HepG2 (cell line): ENCODE results near the gene TICAM2. TPM values are rescaled to one million over a fixed set of nuclear protein-coding genes. Genes with fewer than 3 reads are reported as not detected.

ENCODE experiments used
- CC2D1A ChIP-seq: sonication (generic); formaldehyde crosslinking; IDR thresholded peaks from 2 replicates; pipeline ENCODE4 v1.8.1; 2023; ENCODE audit warnings: mild to moderate bottlenecking, missing genetic modification reagents
- CCAR2 ChIP-seq: fragments of 200-400 bp; formaldehyde crosslinking; optimal IDR thresholded peaks from 2 replicates; pipeline ENCODE3; 2018; ENCODE audit warnings: low read depth, mild to moderate bottlenecking, low read length, moderate library complexity
- EED ChIP-seq: sonication (generic); formaldehyde crosslinking; IDR thresholded peaks from 2 replicates; pipeline ENCODE4 v1.5.0; 2020; ENCODE audit warnings: mild to moderate bottlenecking, missing genetic modification reagents
- ETV5 ChIP-seq: IDR thresholded peaks from 2 replicates; pipeline ENCODE4 v1.6.1; 2018; ENCODE audit warnings: missing biosample characterization, missing genetic modification reagents, inconsistent platforms, borderline replicate concordance
- GZF1 ChIP-seq: sonication (generic); formaldehyde crosslinking; IDR thresholded peaks from 2 replicates; pipeline ENCODE4 v1.5.1; 2020; ENCODE audit warnings: mild to moderate bottlenecking, missing genetic modification reagents
- PAXIP1 ChIP-seq: sonication (generic); formaldehyde crosslinking; conservative IDR thresholded peaks from 2 replicates; pipeline ENCODE4 v1.4.0; 2020; ENCODE audit warnings: mild to moderate bottlenecking, missing genetic modification reagents, moderate library complexity
- RBM22 ChIP-seq: fragments of 200-400 bp; formaldehyde crosslinking; optimal IDR thresholded peaks from 2 replicates; pipeline ENCODE3; 2017; ENCODE audit warnings: mild to moderate bottlenecking, low read length, moderate library complexity
- RORA ChIP-seq: sonication (generic); formaldehyde crosslinking; IDR thresholded peaks from 2 replicates; pipeline ENCODE4 v1.5.0; 2020; ENCODE audit warnings: mild to moderate bottlenecking, missing genetic modification reagents, moderate library complexity
- TP53 ChIP-seq: sonication (generic); formaldehyde crosslinking; conservative IDR thresholded peaks from 2 replicates; pipeline ENCODE4 v1.4.0; 2020; ENCODE audit warnings: missing genetic modification reagents
- USF2 ChIP-seq, 2 experiments: sonication (generic) in 1 of 2; formaldehyde crosslinking in 1 of 2; IDR thresholded peaks; 2 replicates each; pipeline versions ENCODE4 v1.5.1 to v1.6.1; 2011 to 2020; ENCODE audit warnings: borderline replicate concordance in 1 of 2, low read depth in 1 of 2, low read length in 1 of 2, mild to moderate bottlenecking in 1 of 2, missing genetic modification reagents in 1 of 2, moderate library complexity in 1 of 2
- ZBTB21 ChIP-seq: sonication (generic); formaldehyde crosslinking; IDR thresholded peaks from 2 replicates; pipeline ENCODE4 v1.4.0; 2020; ENCODE audit warnings: missing genetic modification reagents
- ZFP62 ChIP-seq: sonication (generic); formaldehyde crosslinking; IDR thresholded peaks from 2 replicates; pipeline ENCODE4 v1.4.0; 2020; ENCODE audit warnings: missing genetic modification reagents
- ZNF10 ChIP-seq: sonication (generic); formaldehyde crosslinking; IDR thresholded peaks from 2 replicates; pipeline ENCODE4 v1.4.0; 2020; ENCODE audit warnings: mild to moderate bottlenecking, low read depth, missing genetic modification reagents, borderline replicate concordance
- ZNF331 ChIP-seq: sonication (generic); formaldehyde crosslinking; IDR thresholded peaks from 2 replicates; pipeline ENCODE4 v1.4.0; 2020; ENCODE audit warnings: missing genetic modification reagents
- ZNF335 ChIP-seq: sonication (generic); formaldehyde crosslinking; IDR thresholded peaks from 2 replicates; pipeline ENCODE4 v1.4.0; 2020; ENCODE audit warnings: missing genetic modification reagents
- ZNF430 ChIP-seq: sonication (generic); formaldehyde crosslinking; IDR thresholded peaks from 2 replicates; pipeline ENCODE4 v1.9.0; 2021; ENCODE audit warnings: mild to moderate bottlenecking, missing genetic modification reagents
- ZNF441 ChIP-seq: sonication (generic); formaldehyde crosslinking; IDR thresholded peaks from 2 replicates; pipeline ENCODE4 v1.7.0; 2021; ENCODE audit warnings: missing genetic modification reagents, borderline replicate concordance
- ZNF460 ChIP-seq: sonication (generic); formaldehyde crosslinking; IDR thresholded peaks from 2 replicates; pipeline ENCODE4 v1.5.1; 2020; ENCODE audit warnings: missing genetic modification reagents, mild to moderate bottlenecking, borderline replicate concordance
- ZNF598 ChIP-seq: sonication (generic); formaldehyde crosslinking; IDR thresholded peaks from 2 replicates; pipeline ENCODE4 v1.5.1; 2020; ENCODE audit warnings: mild to moderate bottlenecking, missing genetic modification reagents, borderline replicate concordance
- ZNF607 ChIP-seq: sonication (generic); formaldehyde crosslinking; IDR thresholded peaks from 2 replicates; pipeline ENCODE4 v1.5.1; 2020; ENCODE audit warnings: missing genetic modification reagents, mild to moderate bottlenecking, borderline replicate concordance
- ZNF709 ChIP-seq: sonication (generic); formaldehyde crosslinking; IDR thresholded peaks from 2 replicates; pipeline ENCODE4 v1.5.0; 2020; ENCODE audit warnings: mild to moderate bottlenecking, missing genetic modification reagents
- ZNF75D ChIP-seq: sonication (generic); formaldehyde crosslinking; IDR thresholded peaks from 2 replicates; pipeline ENCODE4 v1.8.1; 2023; ENCODE audit warnings: missing genetic modification reagents, mild to moderate bottlenecking, borderline replicate concordance
- ZZZ3 ChIP-seq: sonication (generic); formaldehyde crosslinking; IDR thresholded peaks from 2 replicates; pipeline ENCODE4 v1.4.0; 2020; ENCODE audit warnings: missing genetic modification reagents, mild to moderate bottlenecking, borderline replicate concordance
- polyA plus RNA-seq, 8 experiments: library from polyadenylated mRNA; depleted of rRNA in 3 of 8; stranded (reverse) in 7 of 8; unstranded in 1 of 8; fragments of >200 nt; fragmentation: Illumina TruSeq in 4 of 8; extraction: Trizol in 4 of 8; gene quantifications; 2 replicates each; pipeline versions ENCODE4 v1.2.1 to v1.2.3, GENCODE V29; 2011 to 2016; ENCODE audit warnings: low read depth in 4 of 8, missing spikeins in 1 of 8, mixed read lengths in 1 of 8; ENCODE audit not compliant: insufficient read depth in 1 of 8
- total RNA-seq, 5 experiments: library from RNA; depleted of rRNA; stranded (reverse); fragments of >200 nt; fragmentation: Illumina TruSeq; extraction: Trizol; gene quantifications; 2 replicates each; pipeline ENCODE4 v1.2.3, GENCODE V29; 2016; ENCODE audit warnings: low read depth in 1 of 5

TICAM2 gene
- total and polyA plus RNA-seq, 2 of the 13 experiments (the other 11 are each of a cell fraction or from before 2014, with no cell fraction given): 0.04 TPM; not detected in 1

- TF ChIP-seq RORA: 0 out of 2 replicates have a peak, but pooled peaks have one; percentile 44
- peak; percentile 85; the same call in 1 of the 2 replicates for TF ChIP-seq ZNF441 (CRISPR knock-in tag)
- peak; percentile 4; the same call in 1 of the 2 replicates for TF ChIP-seq PAXIP1
- TF ChIP-seq ETV5: peak; percentile 78; the same call in 1 of the 2 replicates
- peak; percentile 78; the same call in 1 of the 2 replicates for TF ChIP-seq ZNF607 (CRISPR knock-in tag)
- peak; percentile 92; the same call in 1 of the 2 replicates for TF ChIP-seq EED (CRISPR knock-in tag)
- TF ChIP-seq ZNF335 (CRISPR knock-in tag): no peak; the same call in 1 of the 2 replicates
- peak; percentile 89 for TF ChIP-seq ZNF709
- no peak for TF ChIP-seq ZBTB21 (CRISPR knock-in tag)
- 0 out of 2 replicates have a peak, but pooled peaks have one; percentile 25 for TF ChIP-seq TP53 (CRISPR knock-in tag)
- TF ChIP-seq CCAR2: no peak
- TF ChIP-seq ZNF75D (CRISPR knock-in tag): no peak
- no peak for TF ChIP-seq ZNF10 (CRISPR knock-in tag)
- no peak for TF ChIP-seq USF2 (IDR thresholded peaks at IDR 0.05; ENCODE audit: low read depth, low read length)
- no peak for TF ChIP-seq USF2 (CRISPR knock-in tag; IDR thresholded peaks at IDR 0.05; ENCODE audit: borderline replicate concordance)
- TF ChIP-seq ZFP62: no peak
- TF ChIP-seq ZNF460: no peak; the same call in 1 of the 2 replicates
- no peak; the same call in 1 of the 2 replicates for TF ChIP-seq ZZZ3 (CRISPR knock-in tag)
- no peak for TF ChIP-seq ZNF331 (CRISPR knock-in tag)
- TF ChIP-seq ZNF598: peak; percentile 72
- no peak for TF ChIP-seq CC2D1A (CRISPR knock-in tag)
- TF ChIP-seq GZF1: no peak
- no peak for TF ChIP-seq RBM22
- no peak; the same call in 1 of the 2 replicates for TF ChIP-seq ZNF430 (CRISPR knock-in tag)
These were observed 23.5 kb upstream of the TICAM2 start, which contains the start of gene TMED7 (continued) for GRCh38 chr5:115625579-115626444.
